ENCODE measurements around the gene CHRD. TPM values are rescaled to one million over a fixed set of nuclear protein-coding genes. Genes with fewer than 3 reads are reported as not detected.

Gene CHRD
- total and polyA plus RNA-seq, 10 of the 15 experiments (the other 5 are each of a cell fraction or from before 2014, with no cell fraction given) = not detected

- TF ChIP-seq GABPA (IDR thresholded peaks at IDR 0.05; ENCODE audit: low read depth) (no peak), FOXK2 (IDR thresholded peaks at IDR 0.05) (no peak), BHLHE40 (IDR thresholded peaks at IDR 0.05; ENCODE audit: borderline replicate concordance in 1 of 2, low read depth in 2 of 2, low read length in 1 of 2) (peak; percentile 80 to 95), GATAD2B (conservative IDR thresholded peaks at IDR 0.05; ENCODE audit: low read depth) (peak; percentile 60; the same call in 1 of the 2 replicates), CEBPZ (IDR thresholded peaks at IDR 0.05; ENCODE audit: low read depth, low read length) (no peak), MXI1 (IDR thresholded peaks at IDR 0.05; ENCODE audit: low read depth, low read length) (peak; percentile 45; the same call in 1 of the 2 replicates), POU2F2 (IDR thresholded peaks at IDR 0.05; ENCODE audit: borderline replicate concordance, low read depth, low read length) (no peak), SREBF2 (IDR thresholded peaks at IDR 0.05; ENCODE audit: low read length) (no peak), WRNIP1 (IDR thresholded peaks at IDR 0.05; ENCODE audit: borderline replicate concordance, low read depth, low read length) (no peak), PML (IDR thresholded peaks at IDR 0.05; ENCODE audit: low read length) (no peak), NR2F1 (conservative IDR thresholded peaks at IDR 0.05) (peak; percentile 47; the same call in 1 of the 2 replicates), IKZF1 (conservative IDR thresholded peaks at IDR 0.05) (peak; percentile 46), MYC (IDR thresholded peaks at IDR 0.05; ENCODE audit: insufficient read depth, insufficient read length, insufficient replicate concordance, low read length, severe bottlenecking) (no peak), ZNF592 (IDR thresholded peaks at IDR 0.05) (no peak), ATF7 (IDR thresholded peaks at IDR 0.05; ENCODE audit: low read depth) (no peak), STAT1 (conservative IDR thresholded peaks at IDR 0.05) (no peak), POLR2A (IDR thresholded peaks at IDR 0.05; ENCODE audit: low read depth, low read length) (peak; percentile 30; the same call in 1 of the 2 replicates), SRF (IDR thresholded peaks at IDR 0.05; ENCODE audit: low read depth in 2 of 2, low read length in 2 of 2) (no peak)
These were observed 18.3 kb upstream of the CHRD start, which contains the start of the genes CLCN2 and POLR2H (continued) for GRCh38 chr3:184361532-184361931.

Measured in GM12878 (cell line).